Measurements from ENCODE around the gene NRDE2.
"Not testable (repeated sequence)": the region's sequence is repeated elsewhere in the genome, so short reads cannot be mapped to it uniquely, and the experiment has no call there.

Gene NRDE2

DNA sequence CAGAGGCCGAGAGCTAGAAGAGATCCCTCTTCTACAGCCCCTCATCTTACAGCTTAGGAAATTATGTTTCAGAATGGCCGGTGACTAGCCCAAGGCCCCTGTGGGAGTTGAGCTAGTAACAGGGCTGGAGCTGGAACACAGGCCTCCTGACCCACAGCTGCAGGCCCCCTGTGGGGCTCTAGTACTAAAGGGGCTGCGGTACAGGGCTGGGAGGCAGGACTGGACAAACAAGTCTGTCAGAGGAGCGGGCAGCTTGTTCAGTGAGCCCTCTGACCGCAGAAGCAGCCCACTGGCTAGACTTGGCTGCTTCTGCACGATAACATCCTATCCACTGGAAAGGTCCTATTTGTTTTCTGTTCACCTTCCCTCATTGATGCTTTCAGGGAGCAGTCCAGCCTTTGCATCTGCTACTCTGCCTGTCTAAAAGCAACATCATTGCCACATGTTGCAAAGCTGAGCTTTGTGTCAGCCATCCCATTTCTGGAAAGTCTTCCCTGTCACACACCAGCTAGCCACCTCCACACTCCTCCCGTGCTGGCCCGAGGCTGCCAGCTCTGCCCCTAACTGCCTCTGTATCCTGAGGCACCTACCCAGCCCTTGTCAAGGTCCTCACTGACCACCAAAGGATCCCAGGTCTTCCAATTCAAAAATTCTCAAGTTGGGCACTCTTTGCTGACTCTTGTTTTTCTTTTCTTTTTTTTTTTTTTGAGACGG lies 65.1 kb downstream of the NRDE2 start:
- DNase-seq = no peak

DNA sequence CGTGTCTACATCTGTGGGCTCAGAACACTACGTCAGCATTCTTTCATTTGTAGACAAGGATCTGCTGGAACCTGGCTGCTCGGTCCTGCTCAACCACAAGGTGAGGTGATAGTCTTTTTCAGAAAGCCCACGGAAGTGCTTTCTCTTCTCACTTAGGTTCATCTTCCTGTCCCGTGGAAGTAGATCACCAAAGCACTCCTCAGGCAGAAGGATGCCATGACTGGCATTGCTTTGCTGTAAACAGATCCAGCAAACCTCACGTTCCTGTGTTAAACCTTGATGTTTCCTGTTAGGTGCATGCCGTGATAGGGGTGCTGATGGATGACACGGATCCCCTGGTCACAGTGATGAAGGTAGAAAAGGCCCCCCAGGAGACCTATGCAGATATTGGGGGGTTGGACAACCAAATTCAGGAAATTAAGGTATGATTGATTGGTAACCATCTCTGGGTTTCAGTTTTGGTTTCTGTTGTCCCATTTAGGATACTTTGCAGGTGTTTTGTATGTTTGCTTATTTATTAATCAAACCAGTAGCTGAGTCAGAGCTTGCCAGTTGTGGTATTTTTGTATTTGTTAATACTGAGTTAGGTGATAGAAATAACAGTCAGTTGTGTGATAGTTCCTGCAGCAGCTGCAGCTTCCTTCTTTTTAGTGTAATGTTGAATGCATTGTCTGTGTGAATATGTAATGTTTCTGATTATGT lies 67.8 kb downstream of the NRDE2 start:
- DNase-seq = no peak

DNA sequence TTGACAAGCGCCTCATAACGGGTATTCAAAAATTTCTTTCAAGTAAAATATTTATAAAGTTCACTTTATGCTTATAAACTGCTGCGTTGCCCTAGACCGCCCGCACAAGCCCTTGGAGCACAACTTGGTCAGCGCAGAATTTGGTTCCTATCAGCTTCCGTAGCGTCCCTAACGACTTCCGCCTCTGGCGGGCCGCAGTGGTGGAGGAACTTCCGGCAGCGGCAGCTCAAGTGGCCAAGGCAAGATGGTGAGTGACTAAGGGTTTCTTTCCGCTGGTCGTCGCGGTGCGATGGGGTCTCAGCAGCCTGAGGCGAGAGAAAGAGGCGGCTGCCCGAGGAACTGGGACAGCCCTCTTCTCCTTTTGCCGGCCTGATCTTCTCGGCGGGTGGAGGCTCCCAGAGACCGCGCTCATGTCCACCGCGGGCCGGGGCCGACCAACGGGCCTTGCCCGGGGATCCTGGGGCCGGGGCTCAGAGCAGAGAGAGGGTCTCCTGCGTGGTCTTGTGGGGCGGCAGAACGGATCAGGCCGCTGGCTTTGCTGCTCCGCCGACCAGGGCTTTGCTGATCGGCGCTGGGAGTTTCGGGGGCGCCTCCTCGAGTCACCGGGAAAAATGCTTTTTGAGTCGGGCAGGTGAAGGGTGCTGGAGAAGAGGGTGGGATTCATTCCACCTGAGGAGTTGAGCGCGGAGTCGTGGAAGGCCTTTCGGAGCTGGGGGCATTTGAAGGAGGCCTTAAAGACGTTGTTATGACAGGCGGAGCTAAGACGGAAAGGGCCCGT lies 75.2 kb downstream of the NRDE2 start, which contains the start of gene PSMC1:
PSMC1 (plus strand) TSS at position 200 of the 778 bp plus-strand sequence; CDS start at position 245, 45 bp downstream.
- DNase-seq = peak; percentile 84

DNA sequence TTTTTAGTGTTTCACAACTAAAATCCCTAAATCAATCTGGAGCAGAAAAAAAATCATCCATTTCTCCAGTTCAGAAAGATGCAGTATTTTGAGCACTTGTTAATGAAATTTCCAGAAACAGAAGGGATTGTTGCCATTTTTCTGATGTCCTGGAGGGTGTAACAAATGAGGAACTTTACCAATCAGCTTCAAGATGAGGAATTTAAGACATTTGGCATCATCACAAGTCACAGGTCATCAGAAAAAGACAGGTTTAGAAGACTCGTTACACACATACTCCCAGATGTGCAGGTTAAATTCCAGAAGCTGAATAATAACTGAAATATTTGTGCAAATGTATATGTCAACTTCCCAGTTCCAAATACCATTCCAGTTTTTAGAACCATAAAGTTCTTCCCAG lies 75.9 kb downstream of the NRDE2 start:
- no peak for DNase-seq

DNA sequence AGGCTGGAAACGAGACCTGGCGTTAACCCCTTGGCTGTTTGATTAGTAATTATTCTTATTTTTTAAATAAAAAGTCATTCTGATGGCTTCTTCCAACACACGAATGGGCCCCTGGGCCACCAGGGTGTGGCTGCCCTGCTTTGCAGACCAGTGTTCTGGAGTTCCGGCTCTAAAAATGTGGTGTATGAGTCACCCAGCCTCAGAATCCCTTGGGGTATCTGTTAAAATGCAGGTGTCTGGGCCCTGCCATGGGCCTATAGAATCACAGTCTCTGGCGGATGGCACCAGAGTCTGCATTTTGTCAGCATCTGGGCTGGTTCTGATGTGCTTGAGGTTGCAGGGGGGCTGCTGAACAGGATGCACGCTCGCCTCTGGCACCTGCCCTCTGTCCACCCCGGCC lies 77.9 kb downstream of the NRDE2 start:
- DNase-seq = no peak

DNA sequence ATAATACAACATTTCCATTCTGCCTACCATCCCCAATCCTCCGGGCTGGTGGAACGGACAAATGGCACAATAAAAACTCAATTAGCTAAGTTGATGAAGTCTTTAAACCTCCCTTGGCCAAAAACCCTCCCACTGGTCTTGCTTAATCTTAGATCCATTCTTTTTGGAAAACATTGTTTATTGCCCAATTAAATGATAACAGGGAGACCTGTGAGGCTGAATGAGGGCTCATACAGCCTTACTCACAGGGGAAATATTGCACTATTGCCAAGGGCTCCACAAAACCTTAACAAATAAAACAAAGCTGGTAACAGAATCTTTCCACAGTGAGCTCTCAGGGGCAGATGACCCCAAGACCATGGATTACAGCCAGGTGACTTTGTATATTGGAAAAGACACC lies 83.1 kb downstream of the NRDE2 start:
- no peak for DNase-seq

DNA sequence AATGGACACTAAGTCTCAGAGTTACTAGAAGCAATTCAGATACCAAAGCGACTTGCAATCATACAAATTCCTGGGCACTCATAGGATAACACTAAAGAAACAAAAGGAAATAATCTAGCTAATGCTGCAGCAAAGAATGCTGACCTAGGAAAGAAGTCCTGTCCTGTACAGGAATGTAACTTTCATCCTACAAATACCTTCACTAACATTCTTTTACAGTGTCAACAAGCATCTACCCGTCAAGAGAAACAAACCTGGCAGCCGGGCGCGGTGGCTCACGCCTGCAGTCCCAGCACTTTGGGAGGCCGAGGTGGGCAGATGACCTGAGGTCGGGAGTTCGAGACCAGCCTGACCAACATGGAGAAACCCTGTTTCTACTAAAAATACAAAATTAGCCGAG lies 84.3 kb downstream of the NRDE2 start:
- not testable (repeated sequence) for DNase-seq

DNA sequence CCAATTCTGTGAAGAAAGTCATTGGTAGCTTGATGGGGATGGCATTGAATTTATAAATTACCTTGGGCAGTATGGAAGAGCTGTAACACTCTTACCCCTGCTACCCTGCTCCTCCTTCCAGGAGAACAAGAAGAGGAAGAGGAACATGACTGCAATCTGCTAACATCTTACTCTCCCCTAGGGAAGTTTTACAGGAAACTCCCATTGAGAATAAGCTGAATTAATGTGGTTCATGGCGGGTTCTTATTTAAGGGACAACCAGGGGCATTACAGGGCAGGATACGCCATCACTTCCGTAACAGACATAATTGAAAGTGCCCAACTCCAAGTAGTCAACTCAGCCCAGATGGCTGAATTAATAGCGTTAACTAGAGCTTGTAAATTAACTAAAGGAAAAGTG lies 84.8 kb downstream of the NRDE2 start:
- no peak for DNase-seq

DNA sequence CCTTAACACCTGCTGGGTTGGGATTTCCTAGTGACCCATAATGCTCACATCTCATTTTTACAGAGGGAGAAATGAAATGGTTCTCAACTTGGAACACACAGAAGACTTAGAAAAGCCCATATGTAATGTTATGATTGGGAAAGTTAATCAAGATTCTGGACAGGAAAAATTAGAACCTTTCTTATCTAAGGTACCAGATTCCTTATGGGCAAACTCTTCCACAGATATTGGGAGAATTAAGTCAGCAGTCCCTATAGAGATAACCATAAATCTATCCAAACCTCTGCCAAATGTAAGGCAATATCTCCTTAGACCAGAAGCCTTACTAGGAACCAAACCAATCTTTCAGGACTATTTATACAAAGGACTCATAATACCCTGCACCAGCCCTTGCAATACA lies 89.3 kb downstream of the NRDE2 start:
- DNase-seq = no peak

DNA sequence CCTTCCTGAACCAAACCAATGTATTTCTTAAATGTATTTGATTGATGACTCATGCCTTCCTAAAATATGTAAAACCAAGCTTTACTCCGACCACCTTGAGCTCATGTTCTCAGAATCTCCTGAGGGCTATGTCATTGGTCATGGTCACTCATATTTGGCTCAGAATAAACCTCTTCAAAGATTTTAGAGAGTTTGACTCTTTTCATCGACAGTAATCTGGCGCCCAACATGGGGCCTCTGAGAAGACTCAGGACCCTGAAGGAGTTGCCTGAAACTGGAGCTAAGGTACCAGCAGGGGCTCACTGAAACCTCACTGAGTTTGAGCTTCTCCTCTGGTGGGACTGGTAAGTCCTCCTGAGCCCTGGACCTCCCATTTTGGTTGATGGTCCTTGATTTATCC lies 92.6 kb downstream of the NRDE2 start:
- no peak for DNase-seq

DNA sequence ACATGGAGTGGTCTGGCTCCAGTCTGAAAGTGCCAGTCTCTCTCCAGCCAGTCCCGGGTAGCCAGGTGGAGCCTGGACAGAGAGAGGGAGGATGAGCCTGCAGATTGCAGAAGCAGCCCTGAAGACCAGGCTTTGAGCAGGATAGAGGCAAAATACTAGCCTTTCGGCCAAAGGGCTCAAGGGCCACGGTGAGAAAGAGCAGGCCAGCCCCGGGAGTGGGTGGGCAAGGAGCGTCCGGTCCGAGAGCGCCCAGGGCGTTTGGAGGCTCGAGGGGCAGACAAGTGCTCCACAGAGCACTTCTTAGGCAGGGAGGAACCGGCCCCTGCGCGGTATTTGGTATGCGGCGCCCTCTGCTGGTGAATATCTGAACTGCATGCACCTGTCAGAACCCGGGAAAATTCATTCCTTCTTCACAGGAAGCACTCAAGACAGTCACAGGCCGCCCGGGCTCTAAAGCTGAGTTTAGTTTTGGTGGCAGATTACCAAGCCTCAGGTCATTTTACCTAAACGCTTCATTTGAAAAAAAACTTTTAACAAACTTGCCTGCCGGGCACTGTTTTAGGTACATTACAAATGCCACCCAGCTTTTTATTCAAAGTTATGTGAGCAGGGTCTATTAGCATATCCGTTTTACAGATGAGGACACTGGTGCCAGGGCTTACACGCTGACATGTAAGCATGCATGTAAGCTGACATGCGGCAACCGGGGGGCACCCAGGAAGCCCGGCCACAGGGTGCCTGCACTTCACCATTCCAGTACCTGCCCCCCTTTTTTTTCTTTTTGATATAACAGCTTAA lies 96.4 kb downstream of the NRDE2 start:
- DNase-seq = peak; percentile 67

DNA sequence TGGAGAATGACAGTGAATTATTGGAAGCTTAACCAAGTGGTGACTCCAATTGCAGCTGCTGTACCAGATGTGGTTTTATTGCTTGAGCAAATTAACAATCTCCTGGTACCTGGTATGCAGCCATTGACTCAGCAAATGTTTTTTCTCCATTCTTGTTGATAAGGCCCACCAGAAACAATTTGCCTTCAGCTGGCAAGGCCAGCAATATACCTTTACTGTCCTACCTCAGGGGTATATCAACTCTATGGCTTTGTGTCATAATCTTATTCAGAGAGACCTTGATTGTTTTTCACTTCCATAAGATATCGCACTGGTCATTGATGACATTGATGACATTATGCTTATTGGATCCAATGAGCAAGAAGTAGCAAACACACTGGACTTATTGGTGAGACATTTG lies 101.8 kb downstream of the NRDE2 start:
- DNase-seq = not testable (repeated sequence)

DNA sequence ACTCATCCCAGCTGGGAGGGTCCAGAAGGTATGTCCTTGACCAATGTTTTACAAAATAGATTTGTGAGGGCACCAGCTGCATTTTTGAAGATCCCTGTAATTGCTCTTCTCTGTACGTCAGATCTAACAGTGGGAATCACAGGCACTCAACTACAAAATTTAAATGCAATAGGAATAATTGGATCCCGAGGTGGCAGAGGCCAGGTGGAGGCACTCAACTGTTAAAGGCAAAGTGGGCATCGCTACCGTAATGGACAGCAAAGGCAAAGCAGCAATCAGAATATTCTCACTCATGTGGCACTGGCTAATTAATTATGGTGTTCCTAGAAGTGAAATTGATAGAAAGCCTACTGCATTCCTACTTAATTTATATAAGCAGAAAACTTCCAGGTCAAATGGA lies 103.3 kb downstream of the NRDE2 start:
- no peak for DNase-seq

Measured in activated T-cell treated with anti-CD3 and anti-CD28 coated beads, Interleukin-2, amount 50 U/mL, for 1 hour (primary cell).